Urothelium cell line (cell line): Measurements from ENCODE around the gene MIPEP.
A peak's percentile ranks its signal among the peaks of the same experiment; 100 is the strongest.
"Not testable (repeated sequence)": the region's sequence is repeated elsewhere in the genome, so short reads cannot be mapped to it uniquely, and the experiment has no call there.

ENCODE experiments used
- DNase-seq: peaks from one replicate; pipeline ENCODE4 v3.0.0; 2011; ENCODE audit warnings: low spot score, mixed read lengths
- FAIRE-seq: peaks from 2 replicates; lab custom pipeline; 2011; peaks lifted over from hg19 to GRCh38; lab: Jason Lieb, UNC

The MIPEP gene

DNA sequence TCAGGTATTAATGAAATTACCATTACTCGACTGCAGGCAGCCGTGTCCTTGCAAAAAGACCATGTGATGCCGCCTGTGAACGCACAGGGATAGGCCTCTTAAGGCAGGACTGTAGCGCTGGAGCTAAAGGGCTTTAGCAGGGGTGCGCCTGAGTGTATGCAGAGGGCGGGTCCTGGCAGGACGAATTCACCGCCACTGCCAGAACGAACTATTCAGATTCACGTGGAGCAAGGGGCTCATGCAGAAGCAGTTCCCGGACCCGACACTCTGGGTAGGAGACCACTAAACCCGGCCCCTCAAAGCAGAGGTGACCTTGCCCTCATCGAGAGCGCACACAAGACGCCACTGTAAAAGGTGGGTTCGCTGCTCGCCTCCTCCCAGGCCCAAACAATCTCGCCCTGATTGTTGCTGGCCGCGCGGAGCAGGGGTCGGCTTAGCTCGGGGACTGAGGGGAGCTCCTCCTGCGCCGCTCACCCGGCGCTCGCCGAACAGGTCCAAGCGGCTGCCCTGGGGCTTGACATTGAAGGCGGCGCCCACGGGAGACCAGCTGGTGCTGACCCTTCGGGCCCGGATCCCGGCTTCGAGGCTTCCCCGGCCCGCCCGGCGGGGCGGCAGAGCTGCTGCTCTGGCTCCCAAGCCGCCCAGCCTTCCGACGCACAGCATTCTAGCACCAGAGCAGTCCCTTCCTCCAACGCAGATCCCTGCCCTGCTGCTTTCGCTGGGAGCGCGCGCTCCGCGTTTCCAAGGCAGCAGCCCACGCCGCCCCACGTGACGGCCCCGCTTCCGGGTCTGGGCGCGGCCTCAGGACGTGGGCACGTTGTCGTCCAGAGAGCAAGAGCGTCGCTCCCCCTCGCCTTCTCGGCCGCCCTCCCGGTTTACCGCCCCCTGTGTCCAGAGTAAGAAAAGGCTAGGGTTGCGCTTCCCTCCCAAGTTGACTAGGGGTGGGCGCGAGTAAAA lies at the start of gene MIPEP:
Gene MIPEP, minus strand, starts transcription at position 743 of the 957 bp plus-strand sequence. Its CDS starts 80 bp downstream, at position 663.
- DNase-seq: peak; percentile 91
- no peak for FAIRE-seq

DNA sequence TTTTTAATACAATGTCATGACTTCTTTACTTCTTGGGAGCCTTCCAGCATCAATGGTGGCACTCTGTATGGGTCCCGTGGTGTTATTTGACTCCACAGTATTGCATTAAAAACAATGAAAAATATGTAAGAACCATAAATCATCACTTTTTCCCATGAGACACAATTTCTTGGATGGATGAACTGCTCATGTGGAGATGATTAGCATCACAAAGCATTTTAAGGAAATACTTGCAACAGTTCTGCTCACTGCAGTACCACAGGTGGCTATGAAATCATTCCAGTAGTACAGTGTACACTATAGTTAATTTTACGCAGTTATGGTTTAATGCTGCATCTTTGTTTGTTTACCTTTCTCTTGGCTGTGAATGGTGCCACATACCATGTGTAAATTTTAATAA lies 45.3 kb upstream of the MIPEP start:
- no peak for DNase-seq
- no peak for FAIRE-seq

DNA sequence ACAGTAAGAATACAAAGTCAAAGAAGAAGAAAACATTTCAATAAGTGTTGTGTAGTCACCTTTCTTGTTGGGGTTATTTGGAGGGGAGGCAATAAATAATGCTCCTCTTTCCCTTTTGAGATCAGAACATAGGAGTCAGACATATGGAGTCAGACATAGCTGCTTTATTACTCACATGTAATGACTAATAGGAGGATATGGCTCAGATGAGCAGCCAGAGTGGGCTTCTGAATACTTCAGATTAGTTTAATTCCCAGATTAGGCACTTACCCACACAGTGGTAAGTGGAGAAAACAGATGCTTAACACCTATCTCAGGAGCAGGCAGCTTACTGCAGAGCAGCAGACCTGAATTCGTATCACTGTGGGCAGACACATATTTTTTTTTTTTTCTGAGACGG lies 39.8 kb upstream of the MIPEP start:
- FAIRE-seq (no peak), DNase-seq (peak; percentile 35)

DNA sequence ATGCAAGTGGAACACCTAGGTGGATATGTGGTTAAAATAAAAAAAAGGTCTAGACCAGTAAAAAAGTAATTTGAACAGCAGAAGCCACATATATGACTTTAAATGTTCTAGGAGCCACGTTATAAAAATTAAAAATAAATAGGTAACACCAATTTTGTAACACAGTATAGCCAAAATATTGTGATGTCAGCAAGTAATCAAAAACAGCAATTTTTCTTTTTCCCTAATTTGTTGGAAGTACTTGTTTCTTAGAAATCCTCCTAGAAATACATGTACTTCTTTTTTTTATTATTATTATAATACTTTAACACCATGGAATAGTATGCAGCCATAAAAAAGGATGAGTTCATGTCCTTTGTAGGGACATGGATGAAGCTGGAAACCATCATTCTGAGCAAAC lies 33.8 kb upstream of the MIPEP start:
- no peak for FAIRE-seq
- no peak for DNase-seq

DNA sequence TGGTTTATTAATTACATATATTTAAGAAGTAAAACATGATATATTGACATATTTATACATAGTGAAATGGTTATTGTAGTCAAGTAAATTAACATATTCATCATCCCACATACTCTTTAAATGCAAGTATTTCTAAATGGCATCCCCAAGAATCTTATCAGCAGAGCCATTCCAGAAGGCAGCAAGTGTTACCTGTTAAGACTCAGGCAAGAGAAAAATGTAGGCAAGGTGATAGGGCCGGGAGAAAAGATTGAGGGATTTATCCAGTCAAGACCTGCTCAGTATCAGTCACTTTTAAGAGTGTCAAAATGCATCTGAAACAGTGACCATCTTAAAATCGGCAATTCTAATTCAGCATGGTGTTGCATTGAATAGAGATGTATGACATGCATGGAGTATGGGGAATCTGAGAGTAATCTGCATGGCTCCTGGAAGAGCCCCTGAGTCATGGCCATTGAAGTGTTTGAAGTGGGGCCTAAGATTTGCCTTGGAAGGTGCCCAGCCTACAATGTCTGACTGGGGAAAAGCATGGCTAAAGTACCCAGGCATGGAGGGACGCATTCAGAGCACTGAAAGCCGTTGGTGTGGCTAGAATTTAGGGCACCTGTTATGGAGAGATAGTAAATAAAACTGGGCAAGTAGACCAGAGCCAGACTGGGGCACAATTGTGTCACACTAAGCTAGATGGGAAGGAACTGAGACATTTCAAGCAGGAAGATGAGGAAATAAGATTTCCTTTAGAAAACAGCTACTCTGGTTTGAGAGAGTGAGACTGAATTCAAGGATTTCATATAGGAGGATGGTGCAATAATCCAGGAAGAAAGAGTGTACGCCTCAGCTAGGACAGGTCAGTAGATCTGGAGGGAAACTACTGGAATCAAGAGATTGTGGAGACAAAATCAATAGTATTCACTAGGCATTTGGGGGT lies 33.1 kb upstream of the MIPEP start:
- DNase-seq: no peak
- FAIRE-seq: no peak

DNA sequence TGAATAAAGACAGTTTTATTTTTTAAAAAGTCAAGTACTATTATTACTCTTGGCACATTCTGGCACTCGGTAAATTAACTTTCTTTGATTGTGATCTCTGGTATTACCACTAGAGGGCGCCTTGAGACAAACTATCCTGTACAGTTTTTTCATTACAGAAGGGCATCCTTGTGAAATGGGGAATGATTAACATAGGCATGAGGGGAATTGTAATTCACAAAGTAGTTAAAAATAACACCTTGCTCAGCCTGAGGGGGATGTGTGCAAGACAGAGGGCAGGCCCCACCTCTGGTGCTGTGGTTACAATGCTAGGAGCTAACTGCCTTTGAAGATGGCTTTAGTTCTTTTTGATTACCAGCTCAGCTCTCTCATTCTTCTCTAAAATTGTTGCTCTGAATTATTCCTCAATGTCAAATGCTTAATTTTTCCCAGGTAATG lies 32.3 kb upstream of the MIPEP start:
- DNase-seq (peak; percentile 16), FAIRE-seq (no peak)

DNA sequence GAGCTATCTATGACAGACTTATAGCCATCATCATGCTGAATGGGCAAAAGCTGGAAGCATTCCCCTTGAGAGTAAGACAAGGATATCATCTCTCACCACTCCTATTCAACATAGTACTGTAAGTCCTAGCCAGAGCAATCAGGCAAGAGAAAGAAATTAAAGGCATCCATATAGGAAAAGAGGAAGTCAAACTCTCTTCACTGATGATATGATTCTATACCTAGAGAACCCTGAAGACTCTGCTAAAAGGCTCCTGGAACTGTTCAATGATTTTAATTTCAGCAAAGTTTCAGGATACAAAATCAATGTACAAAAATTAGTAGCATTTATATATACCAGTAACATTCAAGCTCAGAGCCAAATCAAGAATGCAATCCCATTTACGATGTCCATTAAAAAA lies 29.8 kb upstream of the MIPEP start:
- no peak for DNase-seq
- no peak for FAIRE-seq

DNA sequence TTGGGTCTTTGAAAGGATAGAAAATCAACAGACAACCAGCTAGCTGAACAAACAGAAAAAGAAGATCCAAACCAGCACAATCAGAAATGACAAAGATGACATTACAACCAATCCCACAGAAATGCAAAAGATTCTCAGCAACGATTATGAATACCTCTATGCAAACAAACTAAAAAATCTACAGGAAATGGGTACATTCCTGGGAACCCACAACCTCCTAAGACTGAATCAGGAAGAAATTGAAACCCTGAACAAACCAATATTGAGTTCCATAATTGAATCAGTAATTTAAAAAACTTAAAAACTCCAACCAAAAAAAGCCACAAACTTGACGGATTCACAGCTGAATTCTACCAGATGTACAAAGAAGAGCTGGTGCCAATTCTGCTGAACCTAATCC lies 29.0 kb upstream of the MIPEP start:
- no peak for DNase-seq
- FAIRE-seq: no peak

DNA sequence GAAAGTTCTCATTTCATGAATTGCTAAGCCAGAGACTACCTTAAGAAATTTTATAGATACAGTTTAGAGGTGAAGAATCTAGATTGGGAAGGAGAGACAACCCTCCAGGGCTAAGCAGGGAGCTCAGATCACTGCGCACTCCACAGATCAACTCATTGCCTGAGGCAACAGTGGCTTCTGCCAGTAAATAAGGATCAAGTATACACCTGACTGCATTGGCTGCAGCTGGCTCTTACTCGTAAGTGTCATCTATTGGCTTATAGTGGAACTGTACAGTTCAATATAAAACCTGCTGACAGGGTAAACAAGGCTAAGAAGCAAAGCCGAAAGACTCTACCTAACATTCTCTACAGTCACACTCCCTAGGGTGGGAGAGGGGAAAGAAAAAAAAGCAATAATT lies 26.1 kb upstream of the MIPEP start:
- no peak for FAIRE-seq
- no peak for DNase-seq

DNA sequence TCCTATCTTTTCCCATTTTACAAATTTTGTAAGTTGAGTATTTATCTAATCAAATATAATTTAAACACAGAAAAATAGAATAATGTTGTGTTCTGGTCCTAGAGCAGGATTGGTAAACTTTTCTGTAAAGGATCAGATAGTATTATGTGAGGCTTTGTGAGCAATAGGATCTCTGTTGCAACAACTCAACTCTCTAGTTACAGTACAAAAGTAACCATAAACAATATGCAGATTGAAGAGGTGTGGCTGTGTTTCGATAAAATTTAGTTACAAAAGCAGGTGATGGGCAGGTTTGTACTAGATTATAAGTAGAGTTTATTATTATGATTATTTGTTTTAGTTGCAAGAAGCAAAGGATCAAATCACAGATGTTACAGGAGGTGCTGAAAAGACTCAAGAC lies 23.3 kb upstream of the MIPEP start:
- DNase-seq: no peak
- FAIRE-seq: no peak

DNA sequence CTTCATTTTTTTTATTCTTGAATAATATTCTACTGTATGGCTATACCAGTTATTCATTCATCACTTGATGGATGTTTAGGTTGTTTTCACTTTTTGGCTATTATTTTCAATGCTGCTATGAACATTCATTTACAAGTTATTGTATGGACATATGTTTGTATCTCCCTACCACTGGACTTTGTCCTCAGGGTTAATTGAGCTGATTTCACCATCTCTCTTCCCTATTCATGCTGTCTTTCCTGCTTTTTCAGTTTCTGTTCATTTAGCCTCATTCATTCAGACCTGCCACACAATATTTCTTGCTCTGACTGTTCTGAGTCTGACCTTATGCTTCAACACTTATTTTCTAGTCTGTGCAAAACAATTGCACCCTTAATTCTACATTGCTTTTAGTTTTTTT lies 20.4 kb upstream of the MIPEP start:
- FAIRE-seq (no peak), DNase-seq (no peak)

DNA sequence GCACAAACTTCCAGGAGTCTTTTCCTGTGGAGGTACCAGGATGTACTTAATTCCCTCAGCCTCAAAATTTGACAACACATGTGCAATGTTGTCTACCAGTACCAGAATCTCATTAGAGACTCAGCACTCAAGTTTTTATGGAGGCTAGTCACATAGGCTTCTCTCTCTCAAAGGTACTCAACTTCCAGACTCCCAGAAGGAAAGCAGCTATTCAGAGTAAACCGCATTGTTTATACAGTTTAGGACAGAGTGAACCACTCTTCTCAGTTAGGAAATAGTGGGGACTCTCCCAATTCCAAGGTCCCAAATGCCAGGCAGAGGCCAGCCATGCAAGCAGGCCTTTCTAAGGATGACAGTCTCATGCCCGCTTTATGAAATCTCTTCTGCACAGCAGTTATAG lies 16.6 kb upstream of the MIPEP start:
- no peak for FAIRE-seq
- DNase-seq: no peak

DNA sequence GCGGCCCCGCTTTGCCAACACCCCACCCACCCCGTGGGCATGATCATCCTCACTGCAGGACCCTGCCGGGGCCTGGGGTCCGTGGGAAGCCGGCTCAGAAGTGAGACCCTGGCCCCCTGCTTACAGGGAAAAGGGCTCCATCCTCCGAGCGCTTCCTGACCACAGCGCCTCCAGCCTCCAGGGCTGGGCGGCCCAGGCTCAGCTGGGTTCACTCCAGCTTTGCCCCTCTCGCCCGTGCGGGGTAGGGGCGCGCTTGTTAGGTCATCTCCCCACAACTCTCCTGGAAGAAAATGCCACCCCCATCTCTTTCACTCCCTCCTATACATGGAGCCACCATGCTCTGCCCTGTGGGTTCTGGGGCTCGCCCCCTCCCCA lies 14.7 kb upstream of the MIPEP start:
- FAIRE-seq: no peak
- no peak for DNase-seq

DNA sequence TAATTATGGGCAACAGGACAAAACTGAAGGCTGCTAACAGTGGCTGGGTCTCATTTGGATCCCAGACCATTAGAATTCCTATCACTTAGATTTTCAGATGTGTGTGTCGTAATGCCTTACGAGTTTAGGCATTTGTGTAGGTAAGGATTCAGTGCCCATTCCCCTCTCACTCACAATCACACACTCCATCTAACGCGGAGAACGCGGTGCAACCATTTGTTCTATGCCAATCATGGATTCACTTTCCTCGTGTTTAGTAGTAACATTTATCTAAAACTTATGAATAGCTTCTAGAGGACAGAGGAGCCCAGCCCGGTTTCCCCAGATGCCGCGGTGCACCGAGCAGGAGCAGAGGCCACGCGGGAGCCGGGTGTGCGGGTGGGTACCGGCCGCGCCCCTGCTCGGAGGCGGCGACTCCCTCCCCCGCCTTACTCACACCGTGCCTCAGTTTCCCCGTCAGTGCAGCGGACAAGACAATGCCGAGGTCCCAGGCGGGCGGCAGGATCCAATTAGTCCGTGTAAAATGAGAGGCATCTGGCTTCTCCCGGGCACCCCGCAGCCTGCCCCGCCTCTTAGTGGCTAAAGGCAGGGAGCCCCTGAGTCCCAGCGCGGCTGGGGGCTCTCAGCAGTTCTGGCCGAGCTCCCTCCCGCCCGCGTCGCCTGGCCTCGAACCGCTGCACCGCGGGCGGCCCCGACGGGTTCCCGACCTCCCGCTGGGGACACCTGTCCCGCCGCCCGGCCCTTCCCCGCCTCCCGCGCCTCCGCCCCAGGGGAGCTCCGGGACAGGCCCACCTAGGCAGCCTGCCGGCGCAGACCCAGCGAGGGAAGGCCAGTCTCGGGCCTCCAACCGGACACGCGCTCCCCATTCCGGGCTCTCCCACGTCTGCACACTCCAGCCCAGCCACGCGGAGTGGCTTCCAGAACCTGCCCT lies 14.0 kb upstream of the MIPEP start:
- FAIRE-seq (no peak), DNase-seq (no peak)

DNA sequence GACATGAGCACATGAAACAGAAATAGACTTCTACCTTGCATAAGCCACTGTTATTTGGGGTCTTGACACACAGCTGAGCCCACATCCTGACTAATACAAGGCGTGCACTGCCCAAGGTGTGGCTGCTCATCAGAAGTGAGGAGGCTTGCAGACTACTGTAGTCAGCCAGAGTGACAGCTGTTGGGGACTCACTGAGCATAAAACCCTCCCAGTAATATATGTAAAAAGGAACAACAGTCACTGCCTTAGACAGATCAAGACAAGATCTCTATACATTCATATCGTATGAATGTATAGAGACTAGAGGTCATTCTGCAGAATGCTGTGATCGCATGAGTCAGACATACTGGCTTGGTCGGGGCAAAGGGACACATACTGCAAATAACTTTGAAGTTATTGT lies 12.2 kb upstream of the MIPEP start:
- no peak for DNase-seq
- no peak for FAIRE-seq

DNA sequence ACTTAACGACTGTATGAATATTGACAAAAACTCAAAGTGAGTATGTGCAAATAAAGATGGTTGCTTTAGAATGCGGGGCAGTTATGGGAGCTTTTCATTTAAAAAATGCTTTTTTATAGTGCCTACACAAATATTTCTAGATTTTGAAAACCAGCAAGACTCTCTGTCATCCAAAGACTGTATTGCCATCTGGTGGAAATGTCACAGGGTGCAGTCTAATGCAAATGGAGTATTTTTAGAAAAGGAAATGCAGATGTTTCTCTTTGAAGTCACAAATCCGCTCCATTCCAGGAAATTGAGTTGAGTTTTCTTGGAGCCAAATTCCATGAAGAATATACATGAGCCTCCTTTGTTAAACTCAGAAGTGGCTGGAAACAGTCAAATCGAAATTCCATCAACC lies 10.4 kb upstream of the MIPEP start:
- DNase-seq (no peak), FAIRE-seq (no peak)

DNA sequence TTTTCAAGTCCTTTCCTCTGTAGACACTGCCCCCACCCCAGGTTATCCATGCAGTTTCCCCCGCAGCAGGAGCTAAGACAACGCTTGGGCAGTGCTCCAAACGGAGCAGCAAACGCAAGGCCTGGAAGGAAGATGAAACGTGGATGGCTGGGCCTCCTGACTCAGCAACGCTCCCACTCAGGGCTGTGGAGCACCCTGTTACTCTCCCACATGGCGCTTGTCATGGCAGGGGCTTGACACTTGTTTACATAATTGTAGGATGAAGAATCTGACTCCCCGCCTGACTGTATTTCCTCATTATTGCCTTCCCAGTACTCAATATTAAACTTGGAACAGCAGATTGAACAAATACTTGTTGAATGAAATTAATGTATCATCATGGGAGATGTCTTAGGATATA lies 8.9 kb upstream of the MIPEP start:
- FAIRE-seq: no peak
- no peak for DNase-seq

DNA sequence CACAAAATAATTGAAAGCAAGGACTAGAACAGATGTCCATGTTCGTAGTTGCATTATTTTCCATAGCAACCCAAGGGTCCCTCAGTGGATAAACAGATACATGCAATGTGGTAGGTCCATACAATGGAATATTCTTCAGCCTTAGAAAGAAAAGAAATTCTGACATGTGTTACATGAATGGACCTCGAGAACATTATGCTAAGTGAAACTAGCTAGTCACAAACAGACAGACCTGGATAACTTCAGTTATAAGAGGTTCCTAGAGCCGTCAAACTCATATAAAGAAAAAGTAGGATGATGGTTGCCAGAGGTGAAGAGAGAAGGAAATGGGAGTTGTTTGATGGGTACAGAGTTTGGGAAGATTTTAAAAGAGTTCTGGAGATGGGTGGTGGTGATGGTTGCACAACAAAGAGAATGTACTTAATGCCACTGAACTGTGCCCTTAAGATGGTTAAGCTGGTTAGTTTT lies 8.3 kb upstream of the MIPEP start, which contains the start of gene C1QTNF9B:
Gene C1QTNF9B, minus strand, starts transcription at position 51 of the 468 bp plus-strand sequence.
- DNase-seq, FAIRE-seq: not testable (repeated sequence)

DNA sequence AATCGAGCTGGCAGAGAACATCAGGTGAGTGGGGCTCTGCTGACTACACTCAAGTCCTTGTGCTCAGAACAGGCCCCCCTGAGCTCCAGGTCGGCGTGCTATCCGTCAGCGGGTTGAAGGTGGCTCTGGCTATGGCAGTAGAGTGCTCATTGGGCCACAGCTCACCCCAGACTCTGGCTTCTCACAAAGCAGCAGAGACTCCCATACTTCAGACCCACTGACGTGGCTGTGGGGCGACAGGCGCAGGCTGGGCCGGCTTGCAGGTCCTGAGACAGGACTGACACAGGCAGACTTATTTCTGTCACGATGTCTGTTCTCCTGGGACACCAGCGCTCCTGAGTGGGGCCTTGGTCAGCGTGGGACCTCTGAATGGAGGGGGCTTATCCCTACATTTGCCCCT lies 5.5 kb upstream of the MIPEP start:
- FAIRE-seq, DNase-seq: not testable (repeated sequence)

DNA sequence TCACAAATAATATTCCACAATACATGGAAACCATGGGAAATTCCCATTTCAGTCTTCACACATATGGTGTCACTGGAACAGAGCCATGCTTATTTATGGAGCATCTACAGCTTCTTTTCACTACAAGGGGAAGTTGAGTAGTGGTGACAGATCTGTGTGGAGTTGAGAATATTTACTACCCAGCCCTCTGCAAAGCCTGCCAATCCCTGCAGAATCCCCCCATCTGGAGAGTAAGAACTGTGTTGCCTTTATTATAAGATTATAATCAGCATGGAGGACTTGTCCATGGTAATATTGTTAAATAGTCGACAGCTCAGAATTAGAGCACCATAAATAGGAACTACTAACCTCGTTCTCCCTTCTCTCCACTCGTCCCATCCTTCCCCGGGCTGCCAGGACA lies 4.6 kb upstream of the MIPEP start:
- not testable (repeated sequence) for FAIRE-seq, DNase-seq
